CD14-positive monocyte (primary cell): Measurements from ENCODE around the gene ENDOG. TPM values are rescaled to one million over a fixed set of nuclear protein-coding genes. Genes with fewer than 3 reads are reported as not detected.

ENCODE experiments used
- DNase-seq, 3 donors: peaks; one replicate each; pipeline ENCODE4 v3.0.0-alpha.2; 2011 to 2022
- H2AFZ ChIP-seq: 2 replicates; pipeline ENCODE4 v1.6.0; 2012; ENCODE audit warnings: mild to moderate bottlenecking, low read depth, low read length, inconsistent platforms; ENCODE audit not compliant: insufficient read depth, poor library complexity, severe bottlenecking
- H3K27ac ChIP-seq, 2 donors: 1 replicate in 1 of 2; 2 replicates in 1 of 2; pipeline ENCODE4 v1.5.1; 2012 to 2013; ENCODE audit warnings: low read length in 2 of 2, control low read depth in 1 of 2, inconsistent platforms in 1 of 2, low read depth in 1 of 2, mild to moderate bottlenecking in 1 of 2
- H3K27me3 ChIP-seq, 2 donors: one replicate each; pipeline versions ENCODE4 v1.6.0 to v1.6.1; 2011 to 2013; ENCODE audit warnings: low read length in 2 of 2; ENCODE audit not compliant: control insufficient read depth in 2 of 2, insufficient read depth in 2 of 2
- H3K36me3 ChIP-seq, 2 donors: replicated peaks in 1 of 2; 1 replicate in 1 of 2; 2 replicates in 1 of 2; pipeline versions ENCODE4 v1.5.1 to v1.6.1; 2012 to 2013; ENCODE audit warnings: low read length in 2 of 2, control low read depth in 1 of 2, inconsistent platforms in 1 of 2, mild to moderate bottlenecking in 1 of 2; ENCODE audit not compliant: insufficient read depth in 2 of 2, control insufficient read depth in 1 of 2
- H3K4me1 ChIP-seq, 2 donors: 1 replicate in 1 of 2; 2 replicates in 1 of 2; pipeline versions ENCODE4 v1.5.1 to v1.6.1; 2012 to 2013; ENCODE audit warnings: low read length in 2 of 2, control low read depth in 1 of 2, inconsistent platforms in 1 of 2, mild to moderate bottlenecking in 1 of 2, moderate library complexity in 1 of 2; ENCODE audit not compliant: insufficient read depth in 2 of 2, control insufficient read depth in 1 of 2
- H3K4me2 ChIP-seq: replicated peaks from 2 replicates; pipeline ENCODE3; 2012; ENCODE audit warnings: low read length, moderate library complexity, mild to moderate bottlenecking; ENCODE audit not compliant: poor library complexity, severe bottlenecking; ENCODE audit errors: extremely low read depth
- H3K4me3 ChIP-seq, 3 experiments: fragments of 200-600 bp in 1 of 3; sonication (generic) in 1 of 3; replicated peaks in 1 of 3; 1 replicate in 2 of 3; 2 replicates in 1 of 3; pipeline ENCODE4 v1.5.1; 2011 to 2013; ENCODE audit warnings: low read length in 3 of 3, mild to moderate bottlenecking in 3 of 3, control low read depth in 2 of 3, low read depth in 2 of 3, inconsistent platforms in 1 of 3, moderate library complexity in 1 of 3
- H3K79me2 ChIP-seq: 2 replicates; pipeline ENCODE4 v1.6.0; 2012; ENCODE audit warnings: mild to moderate bottlenecking, control low read depth, inconsistent platforms, low read length, moderate library complexity; ENCODE audit not compliant: insufficient read depth
- H3K9ac ChIP-seq: 2 replicates; pipeline ENCODE4 v1.6.0; 2017; ENCODE audit warnings: low read length, mild to moderate bottlenecking; ENCODE audit not compliant: insufficient read depth, poor library complexity, severe bottlenecking
- H3K9me3 ChIP-seq, 2 donors: replicated peaks in 1 of 2; 1 replicate in 1 of 2; 2 replicates in 1 of 2; pipeline versions ENCODE4 v1.5.1 to v1.6.1; 2012 to 2013; ENCODE audit warnings: low read length in 2 of 2, control low read depth in 1 of 2; ENCODE audit not compliant: control insufficient read depth in 1 of 2, insufficient read depth in 1 of 2
- H4K20me1 ChIP-seq: 2 replicates; pipeline ENCODE4 v1.6.0; 2012; ENCODE audit warnings: mild to moderate bottlenecking, low read length, control low read depth, moderate library complexity; ENCODE audit not compliant: insufficient read depth
- H3K27ac Mint-ChIP-seq, 7 donors: one replicate each; pipeline ENCODE4 v1.8.0; 2020; ENCODE audit warnings: mild to moderate bottlenecking in 7 of 7, mixed read lengths in 7 of 7, moderate library complexity in 6 of 7, inconsistent platforms in 2 of 7
- H3K27me3 Mint-ChIP-seq, 3 donors: one replicate each; pipeline ENCODE4 v1.8.0; 2021 to 2022; ENCODE audit warnings: low read depth in 3 of 3, mild to moderate bottlenecking in 3 of 3, mixed read lengths in 3 of 3, moderate library complexity in 3 of 3, inconsistent platforms in 1 of 3
- H3K36me3 Mint-ChIP-seq, 2 donors: one replicate each; pipeline ENCODE4 v1.8.0; 2020; ENCODE audit warnings: mixed read lengths in 2 of 2, inconsistent platforms in 1 of 2, mild to moderate bottlenecking in 1 of 2
- H3K4me1 Mint-ChIP-seq: one replicate; pipeline ENCODE4 v1.8.0; 2020; ENCODE audit warnings: mild to moderate bottlenecking, mixed read lengths
- H3K4me3 Mint-ChIP-seq, 2 donors: one replicate each; pipeline ENCODE4 v1.8.0; 2020; ENCODE audit warnings: mild to moderate bottlenecking in 2 of 2, mixed read lengths in 2 of 2, moderate library complexity in 1 of 2
- H3K9me3 Mint-ChIP-seq, 7 donors: one replicate each; pipeline ENCODE4 v1.8.0; 2020 to 2022; ENCODE audit warnings: mixed read lengths in 7 of 7, mild to moderate bottlenecking in 6 of 7, moderate library complexity in 6 of 7, inconsistent platforms in 2 of 7
- CTCF ChIP-seq: fragments of 200-600 bp; IDR thresholded peaks from one replicate; pipeline ENCODE4 v1.8.0; 2022; ENCODE audit warnings: antibody characterized with exemption, mild to moderate bottlenecking
- WGBS: methylation state at CpG from one replicate; pipeline ENCODE4 v1.1.5; 2013; ENCODE audit warnings: missing lambda C conversion rate; ENCODE audit not compliant: insufficient coverage; 5-methylcytosine and 5-hydroxymethylcytosine counted together
- intact Hi-C, 2 donors: fragments of 100-400 bp; cut with micrococcal nuclease; formaldehyde crosslinking; loops; one replicate each; pipeline versions ENCODE4 v1.15.0 to v1.15.1; 2023
- polyA plus RNA-seq, 3 donors: library from polyadenylated mRNA; depleted of rRNA in 1 of 3; unstranded in 2 of 3; stranded (reverse) in 1 of 3; fragments of 300-500 nt in 2 of 3; fragments of >200 nt in 1 of 3; fragmentation: Illumina TruSeq in 2 of 3; gene quantifications; 1 replicate in 2 of 3; 2 replicates in 1 of 3; pipeline ENCODE4 v1.2.3, GENCODE V29; 2012 to 2021

ENDOG gene
- polyA plus RNA-seq, 3 donors: 7.2 to 24.6 (median 13.0) TPM

- no peak overlapping the region for H3K27ac Mint-ChIP-seq
- no peak overlapping the region for H3K4me3 ChIP-seq
- peaks cover 30 to 57% of the 10 kb centered on the region in 2 donors for H3K36me3 ChIP-seq
- H3K9me3 Mint-ChIP-seq: no peaks in the 10 kb centered on the region
- no peak overlapping the region for H3K4me2 ChIP-seq
- H3K27me3 ChIP-seq: no peaks in the 10 kb centered on the region
- WGBS: 97% methylated on average over 9 of the region's 12 CpGs
- no peak for TF ChIP-seq CTCF
- intact Hi-C loops: loop anchor here in 1 of 2 donors (10.0 kb wide), 1 partner anchor 64 kb away; no protein-coding TSS in a partner anchor
- H3K4me1 ChIP-seq: no peaks in the 10 kb centered on the region
- H2AFZ ChIP-seq: no peak overlapping the region
- no peak overlapping the region for H3K27ac ChIP-seq
- H3K9ac ChIP-seq: no peak overlapping the region
- peaks cover 30 to 46% of the 10 kb centered on the region in 2 donors for H3K36me3 Mint-ChIP-seq
- no peaks in the 10 kb centered on the region for H3K4me1 Mint-ChIP-seq
- no peak for DNase-seq
- no peak overlapping the region for H3K4me3 Mint-ChIP-seq
- H3K27me3 Mint-ChIP-seq: peaks cover 0 to 2% (median 0%) of the 10 kb centered on the region in 3 donors
- no peaks in the 10 kb centered on the region for H3K9me3 ChIP-seq
- H3K79me2 ChIP-seq: no peaks in the 10 kb centered on the region
- no peaks in the 10 kb centered on the region for H4K20me1 ChIP-seq
Measured at GRCh38 chr9:128809036-128809599, 9.2 kb upstream of the ENDOG start.

GRCh38 chr9:128809831-128810230, 8.5 kb upstream of the ENDOG start:
- no peak for DNase-seq
- Mint-ChIP-seq H3K27ac (peak overlapping the region in 2 of 7 donors; percentile 28 to 36), H3K4me3 (no peak overlapping the region), H3K36me3 (peaks cover 27 to 39% of the 10 kb centered on the region in 2 donors), H3K27me3 (peaks cover 0 to 4% (median 1%) of the 10 kb centered on the region in 3 donors), H3K9me3 (no peaks in the 10 kb centered on the region), H3K4me1 (no peaks in the 10 kb centered on the region)
- no peak overlapping the region for H3K27ac ChIP-seq
- H3K36me3 ChIP-seq: peaks cover 28 to 50% of the 10 kb centered on the region in 2 donors
- intact Hi-C loops: loop anchor here in 1 of 2 donors (10.0 kb wide), 1 partner anchor 65 kb away; no protein-coding TSS in a partner anchor
- no peaks in the 10 kb centered on the region for H4K20me1 ChIP-seq
- no peak overlapping the region for H2AFZ ChIP-seq
- no peak overlapping the region for H3K9ac ChIP-seq
- no peaks in the 10 kb centered on the region for H3K27me3 ChIP-seq
- no peak for TF ChIP-seq CTCF
- H3K4me3 ChIP-seq: no peak overlapping the region
- 86% methylated on average over 2 of the region's 2 CpGs for WGBS
- no peaks in the 10 kb centered on the region for H3K4me1 ChIP-seq
- no peak overlapping the region for H3K4me2 ChIP-seq
- no peaks in the 10 kb centered on the region for H3K9me3 ChIP-seq
- no peaks in the 10 kb centered on the region for H3K79me2 ChIP-seq
